GM19328 (cell line): ENCODE measurements around the gene FBXO38.

ENCODE experiments used
- ATAC-seq: cut with Tn5 transposase; IDR thresholded peaks from one replicate; pipeline ENCODE4 v1.9.1; 2021; ENCODE audit warnings: mild to moderate bottlenecking, moderate library complexity; ENCODE audit not compliant: unreplicated experiment

FBXO38 gene

GRCh38 chr5:148385094-148385493, 1.3 kb downstream of the FBXO38 start:
- ATAC-seq = no peak

- no peak for ATAC-seq
Measured at GRCh38 chr5:148386041-148386440, 2.3 kb downstream of the FBXO38 start.

- ATAC-seq = no peak
Measured at GRCh38 chr5:148387325-148387724, 3.6 kb downstream of the FBXO38 start.

- ATAC-seq = no peak
Measured at GRCh38 chr5:148388696-148389095, 4.9 kb downstream of the FBXO38 start.

GRCh38 chr5:148390914-148391313, 7.2 kb downstream of the FBXO38 start:
- no peak for ATAC-seq

GRCh38 chr5:148391422-148391821, 7.7 kb downstream of the FBXO38 start:
- no peak for ATAC-seq

GRCh38 chr5:148393390-148393741, 9.6 kb downstream of the FBXO38 start:
- no peak for ATAC-seq

- no peak for ATAC-seq
Measured at GRCh38 chr5:148394587-148395019, 10.8 kb downstream of the FBXO38 start.

GRCh38 chr5:148395031-148395430, 11.3 kb downstream of the FBXO38 start:
- no peak for ATAC-seq

GRCh38 chr5:148397968-148398595, 14.3 kb downstream of the FBXO38 start:
- no peak for ATAC-seq

- ATAC-seq = no peak
Measured at GRCh38 chr5:148398698-148399121, 15.0 kb downstream of the FBXO38 start.

GRCh38 chr5:148401604-148402003, 17.8 kb downstream of the FBXO38 start:
- ATAC-seq = no peak

- ATAC-seq = peak; percentile 69
Measured at GRCh38 chr5:148403344-148403743, 19.6 kb downstream of the FBXO38 start.

- no peak for ATAC-seq
Measured at GRCh38 chr5:148406406-148406805, 22.6 kb downstream of the FBXO38 start.

- ATAC-seq = no peak
Measured at GRCh38 chr5:148408092-148408491, 24.3 kb downstream of the FBXO38 start.

GRCh38 chr5:148412124-148412523, 28.4 kb downstream of the FBXO38 start:
- ATAC-seq = no peak

- ATAC-seq = no peak
Measured at GRCh38 chr5:148414833-148415232, 31.1 kb downstream of the FBXO38 start.

- ATAC-seq = no peak
Measured at GRCh38 chr5:148416416-148416815, 32.7 kb downstream of the FBXO38 start.

GRCh38 chr5:148416921-148417320, 33.2 kb downstream of the FBXO38 start:
- no peak for ATAC-seq

GRCh38 chr5:148418511-148418910, 34.8 kb downstream of the FBXO38 start:
- no peak for ATAC-seq

- no peak for ATAC-seq
Measured at GRCh38 chr5:148421661-148422060, 37.9 kb downstream of the FBXO38 start.

GRCh38 chr5:148425808-148426207, 42.0 kb downstream of the FBXO38 start:
- no peak for ATAC-seq

- ATAC-seq = no peak
Measured at GRCh38 chr5:148426514-148426913, 42.8 kb downstream of the FBXO38 start.
